BE2C (cell line): Measurements from ENCODE around the gene AGAP1.
A peak's percentile ranks its signal among the peaks of the same experiment; 100 is the strongest.

Experiments used
- DNase-seq: peaks from one replicate; pipeline ENCODE4 v3.0.0-alpha.2; 2020
- H3K27me3 ChIP-seq: fragments of 250-450 bp; sonication (Bioruptor Pico); 2 replicates; pipeline ENCODE4 v1.5.1; 2020; ENCODE audit warnings: mild to moderate bottlenecking
- H3K36me3 ChIP-seq: fragments of 250-450 bp; sonication (Bioruptor Pico); 2 replicates; pipeline ENCODE4 v1.5.1; 2020; ENCODE audit warnings: mild to moderate bottlenecking
- H3K4me1 ChIP-seq: fragments of 250-450 bp; sonication (Bioruptor Pico); 2 replicates; pipeline ENCODE4 v1.5.1; 2020
- H3K4me3 ChIP-seq: 2 replicates; pipeline ENCODE4 v1.5.1; 2011; ENCODE audit warnings: low read depth, low read length
- H3K9me3 ChIP-seq: fragments of 250-450 bp; sonication (Bioruptor Pico); 2 replicates; pipeline ENCODE4 v1.5.1; 2020
- CTCF ChIP-seq: IDR thresholded peaks from 2 replicates; pipeline ENCODE4 v1.5.1; 2012; ENCODE audit warnings: mild to moderate bottlenecking, low read depth, low read length

The AGAP1 gene

GRCh38 chr2:235493402-235493774 lies 455 bp upstream of the AGAP1 start:
- no peak for DNase-seq
- no peak for TF ChIP-seq CTCF
- H3K9me3 ChIP-seq: no peaks in the 10 kb centered on the region
- H3K4me3 ChIP-seq: peak overlapping the region; percentile 58
- H3K36me3 ChIP-seq: no peaks in the 10 kb centered on the region
- H3K27me3 ChIP-seq: no peaks in the 10 kb centered on the region
- no peaks in the 10 kb centered on the region for H3K4me1 ChIP-seq

- H3K9me3 ChIP-seq: no peaks in the 10 kb centered on the region
- H3K36me3 ChIP-seq: no peaks in the 10 kb centered on the region
- H3K4me3 ChIP-seq: peak overlapping the region; percentile 75
- H3K27me3 ChIP-seq: no peaks in the 10 kb centered on the region
- H3K4me1 ChIP-seq: no peaks in the 10 kb centered on the region
- TF ChIP-seq CTCF: no peak
- peak; percentile 48 for DNase-seq
Observed at GRCh38 chr2:235494716-235495372, 1.0 kb downstream of the AGAP1 start.

- Histone ChIP-seq H3K9me3 (no peaks in the 10 kb centered on the region), H3K27me3 (no peaks in the 10 kb centered on the region), H3K4me3 (peak overlapping the region; percentile 75), H3K4me1 (no peaks in the 10 kb centered on the region), H3K36me3 (no peaks in the 10 kb centered on the region)
- TF ChIP-seq CTCF: peak; percentile 9; the same call in 1 of the 2 replicates
- no peak for DNase-seq
Observed at GRCh38 chr2:235495373-235496238, 1.8 kb downstream of the AGAP1 start.

GRCh38 chr2:235496239-235496621 lies 2.4 kb downstream of the AGAP1 start:
- DNase-seq: no peak
- Histone ChIP-seq H3K4me3 (peak overlapping the region; percentile 75), H3K9me3 (no peaks in the 10 kb centered on the region), H3K36me3 (no peaks in the 10 kb centered on the region), H3K4me1 (peaks cover 1% of the 10 kb centered on the region; the same call in 1 of the 2 replicates), H3K27me3 (no peaks in the 10 kb centered on the region)
- no peak for TF ChIP-seq CTCF

- TF ChIP-seq CTCF: no peak
- Histone ChIP-seq H3K36me3 (no peaks in the 10 kb centered on the region), H3K4me3 (no peak overlapping the region), H3K4me1 (peaks cover 3% of the 10 kb centered on the region; the same call in 1 of the 2 replicates), H3K9me3 (no peaks in the 10 kb centered on the region), H3K27me3 (no peaks in the 10 kb centered on the region)
- no peak for DNase-seq
Observed at GRCh38 chr2:235497096-235497495, 3.3 kb downstream of the AGAP1 start.

- peaks cover 3% of the 10 kb centered on the region; the same call in 1 of the 2 replicates for H3K4me1 ChIP-seq
- no peaks in the 10 kb centered on the region for H3K9me3 ChIP-seq
- peak; percentile 38 for DNase-seq
- H3K27me3 ChIP-seq: no peaks in the 10 kb centered on the region
- no peaks in the 10 kb centered on the region for H3K36me3 ChIP-seq
- peak; percentile 28 for TF ChIP-seq CTCF
- no peak overlapping the region for H3K4me3 ChIP-seq
Observed at GRCh38 chr2:235498541-235498940, 4.7 kb downstream of the AGAP1 start.
